BLaER1 treated with 17β-estradiol and CSF1 and Interleukin-3, amounts not matched to agents 10 nM and 100 nM (cell line): ENCODE data around the gene OR8D4.

Source experiments
- H3K27ac ChIP-seq, 11 experiments: shearing (Covaris generic); formaldehyde crosslinking; 2 replicates each; pipeline ENCODE4 v1.8.1; 2022
- H3K27me3 ChIP-seq, 11 experiments: shearing (Covaris generic); formaldehyde crosslinking; 2 replicates each; pipeline ENCODE4 v1.8.1; 2022
- H3K36me3 ChIP-seq, 11 experiments: shearing (Covaris generic); formaldehyde crosslinking; 2 replicates each; pipeline ENCODE4 v1.8.1; 2022
- H3K4me1 ChIP-seq, 10 experiments: shearing (Covaris generic); formaldehyde crosslinking; 2 replicates each; pipeline ENCODE4 v1.8.1; 2022
- H3K4me2 ChIP-seq, 11 experiments: shearing (Covaris generic); formaldehyde crosslinking; 2 replicates each; pipeline ENCODE4 v1.8.1; 2022
- H3K4me3 ChIP-seq, 10 experiments: shearing (Covaris generic); formaldehyde crosslinking; 2 replicates each; pipeline ENCODE4 v1.8.1; 2022
- H3K9ac ChIP-seq, 11 experiments: shearing (Covaris generic); formaldehyde crosslinking; 2 replicates each; pipeline ENCODE4 v1.8.1; 2022
- H3K9me3 ChIP-seq, 11 experiments: shearing (Covaris generic); formaldehyde crosslinking; replicated peaks in 1 of 11; 2 replicates each; pipeline ENCODE4 v1.8.1; 2022
- H4K20me1 ChIP-seq, 11 experiments: shearing (Covaris generic); formaldehyde crosslinking; 2 replicates each; pipeline ENCODE4 v1.8.1; 2022
- Cebpa-rat ChIP-seq, 11 experiments: shearing (Covaris generic); IDR thresholded peaks; 2 replicates each; pipeline ENCODE4 v1.8.1; 2022

The OR8D4 gene

GRCh38 chr11:123956752-123957151, 54.8 kb downstream of the OR8D4 start:
- Histone ChIP-seq H3K9ac (no peak overlapping the region), H3K27me3 (no peaks in the 10 kb centered on the region), H3K4me1 (no peaks in the 10 kb centered on the region), H3K4me3 (no peak overlapping the region), H3K27ac (no peak overlapping the region), H3K36me3 (no peaks in the 10 kb centered on the region), H3K9me3 (peaks cover 0 to 11% (median 0%) of the 10 kb centered on the region in 11 experiments; a peak in 4 of 22 replicates), H3K4me2 (no peak overlapping the region), H4K20me1 (no peaks in the 10 kb centered on the region)
- TF ChIP-seq Cebpa-rat (IDR thresholded peaks at IDR 0.05): no peak
